HTR-8/SVneo (cell line): ENCODE data around the gene NCMAP.

Experiments used
- DNase-seq: peaks from one replicate; pipeline ENCODE4 v3.0.0; 2011; ENCODE audit warnings: low spot score, mixed read lengths; ENCODE audit not compliant: insufficient read length
- FAIRE-seq: peaks from 2 replicates; lab custom pipeline; 2011; peaks lifted over from hg19 to GRCh38; lab: Jason Lieb, UNC

The NCMAP gene

GRCh38 chr1:24656046-24656445 is 100.2 kb downstream of the NCMAP start:
- FAIRE-seq (no peak), DNase-seq (no peak)

GRCh38 chr1:24657781-24658180 is 101.9 kb downstream of the NCMAP start:
- no peak for DNase-seq
- no peak for FAIRE-seq
